D721Med (cell line): ENCODE data around the gene SDC1.
"Not testable (repeated sequence)": the region's sequence is repeated elsewhere in the genome, so short reads cannot be mapped to it uniquely, and the experiment has no call there.

Experiments used
- DNase-seq: peaks from one replicate; pipeline ENCODE4 v3.0.0; 2011; ENCODE audit warnings: low spot score; ENCODE audit not compliant: insufficient read length
- FAIRE-seq: peaks from 2 replicates; lab custom pipeline; 2011; peaks lifted over from hg19 to GRCh38; lab: Jason Lieb, UNC
- TF ChIP-seq, protein P1 (sequence below): IDR thresholded peaks from 2 replicates; pipeline ENCODE4 v1.5.1; 2012; ENCODE audit warnings: mild to moderate bottlenecking, control low read depth; ENCODE audit not compliant: insufficient read depth; ENCODE audit errors: missing control alignments

SDC1 gene

DNA sequence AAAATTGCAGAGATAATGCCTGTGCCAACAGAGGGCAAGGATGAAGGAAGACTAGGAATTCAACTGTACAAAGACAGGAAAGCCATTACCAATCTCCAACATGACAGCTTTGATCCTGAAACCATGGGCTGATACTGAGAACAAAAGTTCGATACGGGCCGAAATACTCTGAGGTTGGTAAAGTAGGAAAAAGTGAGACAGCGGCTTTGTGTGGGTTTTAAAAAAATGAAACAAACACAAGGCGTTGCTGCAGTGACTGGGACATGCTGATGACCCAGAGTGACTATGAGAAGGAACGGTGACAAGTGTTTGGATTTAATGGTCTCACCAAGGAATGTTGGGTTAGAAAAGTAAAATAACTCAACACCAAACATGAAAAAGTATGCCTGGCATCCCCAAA is 24.2 kb upstream of the SDC1 start:
- DNase-seq (no peak), FAIRE-seq (no peak)
- TF ChIP-seq, protein P1, sequence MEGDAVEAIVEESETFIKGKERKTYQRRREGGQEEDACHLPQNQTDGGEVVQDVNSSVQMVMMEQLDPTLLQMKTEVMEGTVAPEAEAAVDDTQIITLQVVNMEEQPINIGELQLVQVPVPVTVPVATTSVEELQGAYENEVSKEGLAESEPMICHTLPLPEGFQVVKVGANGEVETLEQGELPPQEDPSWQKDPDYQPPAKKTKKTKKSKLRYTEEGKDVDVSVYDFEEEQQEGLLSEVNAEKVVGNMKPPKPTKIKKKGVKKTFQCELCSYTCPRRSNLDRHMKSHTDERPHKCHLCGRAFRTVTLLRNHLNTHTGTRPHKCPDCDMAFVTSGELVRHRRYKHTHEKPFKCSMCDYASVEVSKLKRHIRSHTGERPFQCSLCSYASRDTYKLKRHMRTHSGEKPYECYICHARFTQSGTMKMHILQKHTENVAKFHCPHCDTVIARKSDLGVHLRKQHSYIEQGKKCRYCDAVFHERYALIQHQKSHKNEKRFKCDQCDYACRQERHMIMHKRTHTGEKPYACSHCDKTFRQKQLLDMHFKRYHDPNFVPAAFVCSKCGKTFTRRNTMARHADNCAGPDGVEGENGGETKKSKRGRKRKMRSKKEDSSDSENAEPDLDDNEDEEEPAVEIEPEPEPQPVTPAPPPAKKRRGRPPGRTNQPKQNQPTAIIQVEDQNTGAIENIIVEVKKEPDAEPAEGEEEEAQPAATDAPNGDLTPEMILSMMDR, result no peak

DNA sequence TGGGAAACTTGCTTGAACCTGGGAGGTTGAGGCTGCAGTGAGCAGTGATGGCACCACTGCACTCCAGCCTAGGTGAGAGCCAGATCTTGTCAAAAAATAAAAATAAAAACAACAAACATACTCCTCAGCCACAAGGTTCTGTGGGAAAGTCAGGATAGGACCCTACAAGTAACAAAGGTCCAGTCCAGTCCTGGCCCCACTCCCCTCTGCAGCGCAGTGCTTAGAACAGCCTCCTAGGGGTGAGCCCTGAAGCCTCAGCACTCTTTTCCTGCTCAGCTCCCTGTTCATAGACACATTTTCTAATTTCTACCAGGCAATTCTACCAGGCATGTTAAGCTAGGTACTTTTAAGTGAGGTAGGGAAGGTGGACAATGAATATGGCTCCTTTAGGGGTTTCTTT is 22.2 kb upstream of the SDC1 start:
- no peak for DNase-seq
- no peak for FAIRE-seq
- TF ChIP-seq, protein P1, result no peak

DNA sequence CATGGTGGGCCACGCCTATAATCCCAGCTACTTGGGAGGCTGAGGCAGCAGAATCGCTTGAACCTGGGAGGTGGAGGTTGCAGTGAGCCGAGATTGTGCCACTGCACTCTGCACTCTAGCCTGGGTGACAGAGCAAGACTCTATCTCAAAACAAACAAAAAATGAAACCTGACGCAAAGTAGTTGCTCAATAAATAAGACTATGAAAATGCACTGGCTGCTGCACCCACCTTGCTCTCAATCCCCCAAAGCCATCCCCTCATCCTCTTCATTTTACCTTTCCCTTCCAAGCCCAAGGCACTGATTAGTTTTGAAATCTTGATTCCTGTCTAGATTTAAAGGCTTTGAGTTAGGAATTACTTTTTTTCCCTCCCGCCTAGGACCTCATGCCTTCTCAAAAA is 18.7 kb upstream of the SDC1 start:
- FAIRE-seq, DNase-seq: not testable (repeated sequence)

DNA sequence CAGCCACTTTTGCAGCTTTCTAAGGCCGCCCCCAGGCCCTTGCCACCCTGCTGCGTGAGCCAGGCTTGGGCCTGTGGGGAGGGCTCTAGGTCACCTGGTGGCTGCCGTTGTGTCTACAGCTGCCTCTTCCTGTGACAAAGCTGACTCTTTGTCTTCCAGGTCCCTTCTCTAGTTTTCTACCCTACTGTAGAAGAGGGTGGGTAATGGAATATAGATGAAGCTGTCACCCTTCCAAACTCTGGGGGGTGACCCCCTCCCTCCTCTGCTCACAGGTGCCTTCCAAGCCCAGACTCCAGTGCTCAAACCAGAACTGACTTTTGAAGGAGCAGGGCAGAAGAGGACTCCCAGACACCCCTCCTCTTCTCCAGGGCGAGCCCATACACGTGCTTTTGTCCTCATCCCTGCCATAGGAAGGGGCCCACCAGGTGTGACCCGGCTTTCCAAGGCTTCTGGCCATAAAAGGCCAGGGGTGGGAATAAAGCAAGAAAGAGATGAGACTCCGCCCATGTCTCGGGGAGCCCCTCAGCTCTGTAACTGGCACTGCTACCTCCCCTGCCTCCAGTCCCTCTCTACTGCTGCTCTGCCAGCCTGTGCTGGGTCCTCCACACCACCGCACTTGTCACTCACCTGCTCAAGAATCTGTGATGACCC is 17.9 kb upstream of the SDC1 start:
- FAIRE-seq (no peak), DNase-seq (no peak)
- TF ChIP-seq, protein P1, result no peak

DNA sequence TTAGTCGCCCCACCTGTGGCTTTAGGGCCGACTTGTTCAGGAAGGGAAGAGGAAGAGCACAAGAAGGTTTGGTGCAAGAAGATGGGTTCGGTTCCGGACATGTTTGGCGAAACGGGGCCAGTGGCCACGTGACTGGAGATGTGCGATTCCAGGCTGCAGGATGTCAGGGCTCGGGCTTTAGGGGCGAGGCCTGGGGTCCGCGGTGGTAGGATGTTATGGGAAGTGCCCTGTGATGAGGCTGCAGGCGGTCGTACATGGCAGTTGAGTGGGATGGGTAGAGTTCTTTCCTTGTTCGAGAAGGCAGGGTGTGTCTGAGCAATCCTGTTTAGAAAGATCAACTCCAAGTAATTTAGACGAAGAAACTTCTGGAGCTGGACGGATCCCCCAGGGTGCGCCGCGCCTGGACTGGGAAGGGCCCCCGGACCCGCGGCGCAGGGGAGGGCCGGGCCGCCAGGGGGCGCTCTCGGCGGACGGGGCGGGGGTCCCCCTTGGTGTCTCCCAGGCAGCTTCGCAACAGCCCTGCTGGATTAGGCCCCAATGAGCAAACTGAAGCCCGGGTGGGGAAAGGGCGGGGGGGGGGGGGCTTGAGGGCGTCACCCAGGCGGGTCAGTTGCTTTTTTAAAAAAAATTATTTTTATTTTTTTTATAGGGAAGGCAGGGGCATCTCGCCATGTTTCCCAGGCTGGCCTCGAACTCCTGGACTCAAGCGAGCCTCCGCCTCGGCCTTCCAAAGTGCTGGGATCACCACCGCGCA is 17.2 kb upstream of the SDC1 start:
- DNase-seq (no peak), FAIRE-seq (no peak)
- TF ChIP-seq, protein P1, result peak; percentile 1

DNA sequence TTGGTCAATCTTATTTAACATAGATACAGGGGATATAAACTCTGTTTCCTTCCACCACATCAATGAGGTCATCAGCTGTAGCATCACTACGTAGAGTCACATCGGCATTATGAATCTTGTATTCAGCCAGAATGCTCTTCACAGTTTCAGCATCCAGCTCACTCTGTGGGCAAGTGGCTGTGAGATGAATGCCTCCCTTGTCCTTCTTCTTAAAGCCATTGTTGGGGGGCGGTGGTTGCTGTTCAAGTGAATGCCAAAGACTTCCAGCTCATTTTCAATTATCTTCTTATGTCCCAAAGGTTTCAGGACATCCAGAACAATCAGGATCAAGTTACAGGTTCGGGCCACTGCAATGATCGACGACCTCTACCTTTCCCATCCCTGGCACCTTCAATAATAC is 15.4 kb upstream of the SDC1 start:
- FAIRE-seq, DNase-seq: not testable (repeated sequence)

DNA sequence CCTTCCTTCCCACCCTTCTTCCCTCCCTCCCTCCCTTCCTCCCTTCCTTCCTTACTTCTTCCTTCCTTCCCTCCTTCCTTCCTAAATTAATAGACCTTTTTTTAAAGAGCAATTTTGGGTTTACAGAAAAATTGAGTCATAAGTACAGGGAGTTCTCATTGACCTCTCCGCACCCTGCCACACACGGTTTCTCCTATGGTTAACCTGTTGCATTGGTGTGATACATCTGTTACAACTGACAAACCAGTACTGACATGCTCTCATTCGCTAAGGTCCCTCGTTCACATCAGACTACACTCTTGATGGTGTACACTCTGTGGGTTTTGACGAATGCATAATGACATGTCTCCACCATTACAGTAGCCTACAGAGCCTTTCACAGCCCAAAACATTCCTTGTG is 11.6 kb upstream of the SDC1 start:
- TF ChIP-seq, protein P1, result no peak
- DNase-seq (no peak), FAIRE-seq (no peak)

DNA sequence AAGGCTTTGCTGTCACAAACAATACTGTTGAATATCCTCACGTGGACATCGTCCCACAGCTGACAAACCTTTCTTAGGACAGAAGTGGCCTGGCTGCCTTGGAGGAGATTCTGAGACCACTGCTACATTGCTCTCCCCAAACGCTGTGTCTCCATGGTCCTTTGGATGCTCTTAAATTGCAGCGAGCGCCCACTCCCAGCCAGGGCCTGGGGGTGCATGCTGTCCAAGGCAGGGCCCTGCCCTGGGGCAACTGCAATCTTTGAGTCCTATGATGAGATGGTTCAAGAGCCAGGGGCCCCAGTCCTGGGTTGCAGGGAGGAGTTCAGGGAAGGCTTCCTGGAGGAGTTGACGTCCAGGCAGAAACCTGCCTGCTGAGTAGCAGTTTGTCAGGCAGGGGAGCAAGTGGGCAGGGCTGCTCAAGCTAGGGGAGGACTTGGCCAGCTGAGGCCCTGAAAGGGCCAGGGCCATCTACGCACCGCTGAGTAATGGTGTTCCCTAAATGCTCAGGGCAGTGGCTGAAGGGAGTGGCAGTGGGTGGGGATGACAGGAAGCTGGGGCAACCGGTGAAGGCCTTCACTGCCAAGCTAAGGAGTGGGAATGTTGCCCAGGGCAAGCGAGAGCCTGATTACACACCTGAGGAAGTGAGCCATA is 10.8 kb upstream of the SDC1 start:
- DNase-seq (no peak), FAIRE-seq (no peak)
- TF ChIP-seq, protein P1, result no peak

DNA sequence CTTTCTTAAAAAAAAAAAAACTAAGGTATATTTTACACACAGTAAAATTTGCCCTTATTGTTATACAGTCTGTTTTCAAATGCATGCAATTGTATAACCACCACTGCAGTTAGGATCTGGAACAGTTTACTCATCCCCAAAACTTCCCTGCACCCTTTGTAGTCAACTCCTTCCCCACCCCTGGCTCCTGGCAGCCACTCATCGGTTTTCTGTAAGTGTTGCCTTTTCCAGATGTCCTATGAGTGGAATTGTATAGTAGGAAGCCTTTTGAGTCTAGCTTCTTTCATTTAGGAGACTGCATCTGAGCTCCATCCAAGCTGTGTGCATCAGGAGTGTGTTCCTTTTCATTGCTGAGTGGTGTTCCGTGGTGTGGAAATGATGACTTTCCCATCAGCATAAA is 9.7 kb upstream of the SDC1 start:
- not testable (repeated sequence) for FAIRE-seq, DNase-seq
